Dendritic cell treated with granulocyte-macrophage colony-stimulating factor and Interleukin-4, amounts not matched to agents 40 ng/mL and 50 ng/mL, for 4 days (primary cell): ENCODE measurements around the gene ST8SIA4.

ENCODE experiments used
- H3K27ac Mint-ChIP-seq: one replicate; pipeline ENCODE4 v1.8.0; 2022; ENCODE audit warnings: mild to moderate bottlenecking, mixed read lengths
- H3K27me3 Mint-ChIP-seq: one replicate; pipeline ENCODE4 v1.8.0; 2022; ENCODE audit warnings: mild to moderate bottlenecking, mixed read lengths
- H3K36me3 Mint-ChIP-seq: one replicate; pipeline ENCODE4 v1.8.0; 2022; ENCODE audit warnings: low read depth, mixed read lengths
- H3K4me1 Mint-ChIP-seq: one replicate; pipeline ENCODE4 v1.8.0; 2022; ENCODE audit warnings: low read depth, mixed read lengths
- H3K4me3 Mint-ChIP-seq: one replicate; pipeline ENCODE4 v1.8.0; 2022; ENCODE audit warnings: mild to moderate bottlenecking, moderate library complexity, mixed read lengths
- H3K9me3 Mint-ChIP-seq: one replicate; pipeline ENCODE4 v1.8.0; 2022; ENCODE audit warnings: mixed read lengths
- intact Hi-C: fragments of 100-400 bp; cut with micrococcal nuclease; formaldehyde crosslinking; loops from one replicate; pipeline ENCODE4 v1.15.0; 2022

ST8SIA4 gene

DNA sequence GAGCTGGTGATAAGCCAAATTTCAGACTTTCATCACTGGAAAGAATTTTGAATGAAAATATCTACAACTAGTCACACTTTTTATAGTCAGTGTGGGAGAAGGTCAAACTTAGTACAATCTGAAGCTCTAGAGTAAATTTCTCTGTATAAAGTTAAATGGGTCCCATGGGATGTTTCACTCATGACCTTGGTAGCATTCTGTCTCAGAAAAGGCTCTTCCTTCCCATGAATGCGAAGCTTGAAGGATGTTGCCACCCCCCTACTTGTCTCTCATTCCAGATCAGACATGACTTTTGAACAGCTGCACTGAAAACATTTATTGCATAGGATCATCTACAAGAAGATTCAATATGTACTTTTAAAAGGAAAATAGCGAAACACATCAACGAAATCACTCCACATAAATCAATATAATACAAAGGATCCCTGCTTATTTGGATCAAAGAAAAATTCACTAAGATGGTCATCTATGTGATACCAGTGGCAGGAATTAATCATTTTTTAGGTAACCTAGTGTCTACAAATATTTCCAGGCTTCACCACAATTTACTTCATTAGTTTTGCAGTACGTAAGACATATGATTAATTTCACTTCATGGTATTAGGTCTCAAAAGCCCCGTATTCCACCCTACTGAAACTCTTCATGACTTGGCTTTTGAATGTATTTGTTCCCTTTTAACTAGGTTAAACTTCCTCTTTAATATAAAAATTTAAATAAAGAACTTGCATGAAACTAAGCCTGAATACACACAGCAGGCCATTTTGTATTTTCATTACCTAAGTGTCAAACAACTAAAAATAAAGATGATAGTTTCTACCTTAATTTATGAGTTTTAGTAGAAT is 4.4 kb downstream of the ST8SIA4 start:
- peak overlapping the region; percentile 99 for H3K27ac Mint-ChIP-seq
- H3K36me3 Mint-ChIP-seq: peaks cover 83% of the 10 kb centered on the region
- intact Hi-C loops: loop anchor here (1.0 to 5.0 kb wide), 2 partner anchors 46 to 70 kb away; no protein-coding TSS in a partner anchor
- H3K4me1 Mint-ChIP-seq: peaks cover 33% of the 10 kb centered on the region
- peak overlapping the region; percentile 72 for H3K4me3 Mint-ChIP-seq
- no peaks in the 10 kb centered on the region for H3K9me3 Mint-ChIP-seq
- H3K27me3 Mint-ChIP-seq: no peaks in the 10 kb centered on the region

DNA sequence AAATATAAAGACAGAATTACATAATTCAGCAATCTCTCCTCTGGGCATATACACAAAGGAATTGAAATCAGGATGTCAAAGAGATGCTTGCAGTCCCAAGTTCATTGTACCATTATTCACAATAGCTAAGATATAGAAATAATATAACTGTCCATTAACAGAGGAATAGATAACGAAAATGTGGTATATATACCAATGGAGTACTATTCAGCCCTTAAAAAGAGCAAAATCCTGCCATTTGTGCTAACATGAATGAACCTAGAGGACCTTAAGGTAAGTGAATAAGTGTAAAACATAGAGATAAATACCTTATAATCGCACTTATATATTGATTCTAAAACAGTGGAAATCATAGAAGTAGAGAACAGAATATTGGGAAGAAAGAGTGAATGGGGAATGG is 7.0 kb downstream of the ST8SIA4 start:
- intact Hi-C loops: loop anchor here (5.0 kb wide), 1 partner anchor 44 kb away; no protein-coding TSS in a partner anchor
- Mint-ChIP-seq H3K27me3 (no peaks in the 10 kb centered on the region), H3K27ac (no peak overlapping the region), H3K36me3 (peaks cover 66% of the 10 kb centered on the region), H3K9me3 (no peaks in the 10 kb centered on the region), H3K4me1 (peaks cover 37% of the 10 kb centered on the region), H3K4me3 (peak overlapping the region; percentile 34)

DNA sequence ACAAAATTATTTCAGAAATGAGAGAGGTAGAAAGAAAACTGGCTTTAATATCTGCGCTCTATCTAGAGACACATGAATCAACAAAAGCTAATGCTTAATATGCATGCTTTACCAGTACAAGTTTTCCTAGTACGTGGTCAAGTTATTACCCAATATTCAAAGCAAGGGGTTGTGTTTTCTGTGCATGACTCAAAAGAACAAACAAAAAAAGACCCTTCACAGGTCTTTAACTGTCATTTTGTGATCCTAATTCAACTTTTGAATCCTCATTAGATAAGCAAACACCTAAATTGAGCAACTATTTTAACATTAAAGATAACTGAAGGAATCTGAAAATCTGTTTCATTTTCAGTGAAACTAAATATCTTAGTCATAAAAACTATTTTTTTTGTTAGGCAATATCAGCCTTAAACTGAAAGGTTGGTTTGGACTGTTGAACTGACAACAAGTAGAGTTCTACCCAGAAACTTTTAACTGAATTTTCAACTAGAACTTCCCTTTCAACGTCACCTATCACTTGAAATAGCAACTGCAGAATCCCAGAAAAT is 12.5 kb downstream of the ST8SIA4 start:
- Mint-ChIP-seq H3K27me3 (no peaks in the 10 kb centered on the region), H3K4me3 (peak overlapping the region; percentile 51), H3K9me3 (no peaks in the 10 kb centered on the region), H3K4me1 (peaks cover 24% of the 10 kb centered on the region), H3K36me3 (peaks cover 49% of the 10 kb centered on the region), H3K27ac (peak overlapping the region; percentile 74)
- intact Hi-C loops: no loop called here

DNA sequence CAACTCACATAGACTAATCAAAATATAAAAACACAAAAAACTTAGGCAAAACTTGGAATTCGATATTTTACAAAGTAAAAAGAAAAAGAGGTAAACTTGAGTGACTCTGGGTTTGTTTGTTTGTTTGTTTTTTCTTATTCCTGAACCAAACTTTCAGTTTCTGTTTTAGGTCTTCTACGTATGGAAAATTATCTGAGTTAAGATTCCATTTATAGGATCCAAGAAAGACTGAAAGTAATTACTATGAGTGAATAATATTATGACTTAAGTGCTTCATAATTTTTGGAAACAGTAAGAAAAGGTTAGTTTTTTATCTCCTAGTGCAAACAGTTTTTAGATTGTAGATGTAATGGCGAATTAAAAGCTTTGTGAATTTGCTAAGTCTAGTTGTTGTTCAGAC is 13.2 kb downstream of the ST8SIA4 start:
- Mint-ChIP-seq H3K27me3 (no peaks in the 10 kb centered on the region), H3K4me3 (peak overlapping the region; percentile 51), H3K4me1 (peaks cover 27% of the 10 kb centered on the region), H3K36me3 (peaks cover 47% of the 10 kb centered on the region), H3K27ac (peak overlapping the region; percentile 74), H3K9me3 (no peaks in the 10 kb centered on the region)
- intact Hi-C loops: loop anchor here (10.0 kb wide), 1 partner anchor 455 kb away; no protein-coding TSS in a partner anchor

DNA sequence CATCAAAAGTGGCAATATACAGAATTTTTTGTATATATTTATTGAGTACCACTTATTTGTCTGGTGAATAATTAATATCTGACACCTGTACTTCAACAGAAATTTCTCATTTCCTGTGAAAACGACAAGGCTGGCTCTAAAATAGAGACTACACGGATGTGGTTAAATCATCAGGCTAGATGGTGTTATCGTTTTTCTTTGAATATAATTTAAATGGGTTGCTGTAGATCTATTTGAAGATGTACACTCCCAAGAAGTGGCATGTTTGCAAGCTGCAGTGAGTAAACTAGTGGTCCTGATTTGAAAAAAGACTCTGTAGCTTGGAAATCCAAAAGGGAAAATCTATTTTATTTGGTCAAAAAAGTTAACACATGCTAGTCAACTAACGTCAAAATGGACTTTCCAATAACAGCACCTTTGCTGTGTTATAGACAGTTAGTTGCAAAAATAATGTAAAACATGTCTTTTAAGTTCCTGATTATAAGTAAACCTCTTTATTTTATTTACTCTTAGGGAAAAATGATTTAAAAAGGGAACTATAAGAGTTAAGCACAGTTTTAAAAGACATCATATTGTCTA is 13.8 kb downstream of the ST8SIA4 start:
- H3K4me3 Mint-ChIP-seq: no peak overlapping the region
- H3K4me1 Mint-ChIP-seq: peaks cover 30% of the 10 kb centered on the region
- H3K27ac Mint-ChIP-seq: peak overlapping the region; percentile 74
- H3K27me3 Mint-ChIP-seq: no peaks in the 10 kb centered on the region
- intact Hi-C loops: loop anchor here (10.0 kb wide), 1 partner anchor 454 kb away; no protein-coding TSS in a partner anchor
- H3K36me3 Mint-ChIP-seq: peaks cover 47% of the 10 kb centered on the region
- peaks cover 3% of the 10 kb centered on the region for H3K9me3 Mint-ChIP-seq

DNA sequence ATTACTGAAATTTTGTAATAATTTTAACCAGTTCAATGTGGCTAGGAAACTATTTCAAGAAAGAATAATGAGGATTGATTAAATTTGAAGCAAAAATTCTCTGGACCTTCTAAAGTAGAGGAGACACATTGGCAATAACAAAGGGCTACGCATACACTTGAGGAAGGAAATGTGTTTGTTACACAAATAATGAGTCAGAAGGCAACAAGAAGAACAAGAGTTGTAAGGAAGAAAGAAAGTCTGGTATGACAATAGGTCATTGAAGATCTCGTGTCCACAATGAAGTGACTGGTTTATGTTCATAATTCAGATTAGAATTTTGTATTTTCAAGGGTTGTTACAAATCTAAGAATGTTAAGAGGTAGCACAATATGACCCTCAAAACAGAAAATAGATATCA is 25.8 kb downstream of the ST8SIA4 start:
- intact Hi-C loops: no loop called here
- Mint-ChIP-seq H3K9me3 (peaks cover 8% of the 10 kb centered on the region), H3K4me1 (peaks cover 40% of the 10 kb centered on the region), H3K36me3 (peaks cover 78% of the 10 kb centered on the region), H3K27ac (peak overlapping the region; percentile 26), H3K4me3 (no peak overlapping the region), H3K27me3 (no peaks in the 10 kb centered on the region)

DNA sequence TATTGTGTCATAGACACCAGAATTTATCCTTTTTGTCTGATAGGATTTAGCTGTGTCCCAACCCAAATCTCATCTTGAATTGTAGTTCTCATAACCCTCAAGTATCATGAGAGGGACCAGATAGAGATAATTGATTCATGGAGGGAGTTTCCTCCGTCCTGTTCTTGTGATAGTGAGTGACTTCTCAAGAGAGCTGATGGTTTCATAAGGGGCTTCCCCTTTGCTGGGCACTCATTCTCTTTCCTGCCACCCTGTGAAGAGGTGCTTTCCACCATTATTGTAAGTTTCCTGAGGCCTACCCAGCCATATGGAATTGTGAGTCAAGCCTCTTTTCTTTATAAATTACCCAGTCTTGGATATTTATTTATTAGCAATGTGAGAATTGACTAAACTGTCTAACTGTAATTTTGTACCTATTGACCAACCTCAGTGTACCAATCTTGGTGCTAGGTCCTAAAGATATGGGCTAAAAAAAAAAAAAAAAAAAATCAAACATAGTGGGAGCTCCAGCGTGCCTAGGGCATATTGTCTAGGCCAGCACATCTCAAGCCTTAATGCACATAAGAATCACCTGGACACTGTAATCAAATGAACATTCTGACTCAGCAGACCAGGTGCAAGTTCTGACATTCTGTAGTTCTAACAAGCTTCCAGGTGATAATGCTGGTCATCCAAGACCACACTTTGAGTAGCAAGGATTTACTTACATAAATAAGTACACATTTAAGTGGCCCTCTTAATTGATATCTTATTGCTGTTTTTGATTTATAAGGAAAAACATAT is 30.5 kb downstream of the ST8SIA4 start:
- Mint-ChIP-seq H3K27ac (peak overlapping the region; percentile 43), H3K27me3 (no peaks in the 10 kb centered on the region), H3K4me3 (no peak overlapping the region), H3K9me3 (no peaks in the 10 kb centered on the region), H3K4me1 (peaks cover 31% of the 10 kb centered on the region), H3K36me3 (peaks cover 60% of the 10 kb centered on the region)
- intact Hi-C loops: no loop called here

DNA sequence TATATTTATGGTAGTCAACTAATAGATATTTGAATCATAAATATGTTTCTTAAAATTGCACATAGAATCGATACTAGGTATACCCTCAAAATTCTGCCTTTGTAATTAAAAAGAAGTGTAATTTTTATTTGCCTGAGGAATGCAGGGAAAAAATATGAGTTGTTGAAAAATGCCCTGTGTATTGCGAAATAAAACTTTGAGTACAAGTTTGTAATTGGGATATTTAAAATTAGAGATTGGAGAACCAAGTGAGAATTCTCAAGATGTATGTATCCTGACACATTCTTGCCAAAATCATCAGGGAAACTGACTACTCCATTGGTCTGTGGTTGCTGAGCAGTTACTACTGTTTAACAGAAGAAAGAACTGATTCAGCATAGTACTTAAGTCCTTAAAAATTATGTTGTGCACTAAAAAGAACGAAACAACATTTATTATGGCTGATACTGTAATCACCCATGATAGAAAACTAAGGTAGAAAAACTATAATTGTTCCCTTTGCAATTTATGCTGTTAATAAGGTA is 36.0 kb downstream of the ST8SIA4 start:
- H3K4me1 Mint-ChIP-seq: peaks cover 15% of the 10 kb centered on the region
- no peak overlapping the region for H3K27ac Mint-ChIP-seq
- H3K36me3 Mint-ChIP-seq: peaks cover 69% of the 10 kb centered on the region
- intact Hi-C loops: no loop called here
- H3K27me3 Mint-ChIP-seq: no peaks in the 10 kb centered on the region
- no peaks in the 10 kb centered on the region for H3K9me3 Mint-ChIP-seq
- no peak overlapping the region for H3K4me3 Mint-ChIP-seq

DNA sequence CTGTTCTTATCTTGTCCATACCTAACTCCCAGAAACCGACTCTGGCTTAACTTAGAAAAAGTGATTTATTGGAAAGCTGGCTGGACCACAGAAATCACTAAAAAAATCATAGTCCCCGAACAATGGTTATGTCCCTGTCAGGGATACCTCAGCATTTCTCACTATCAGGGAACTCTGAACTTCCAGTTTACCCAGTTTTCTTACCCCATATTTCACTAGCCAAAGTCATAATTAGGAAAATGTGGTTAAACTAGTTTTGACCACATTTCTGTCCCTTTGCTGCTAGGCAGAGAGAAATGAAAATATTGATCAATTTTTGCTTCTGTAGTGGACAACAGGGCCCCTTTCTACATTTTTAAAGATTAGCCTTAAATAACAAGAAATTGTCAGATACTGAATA is 38.2 kb downstream of the ST8SIA4 start:
- intact Hi-C loops: no loop called here
- peak overlapping the region; percentile 54 for H3K27ac Mint-ChIP-seq
- H3K4me1 Mint-ChIP-seq: peaks cover 26% of the 10 kb centered on the region
- peaks cover 81% of the 10 kb centered on the region for H3K36me3 Mint-ChIP-seq
- H3K9me3 Mint-ChIP-seq: no peaks in the 10 kb centered on the region
- H3K4me3 Mint-ChIP-seq: no peak overlapping the region
- no peaks in the 10 kb centered on the region for H3K27me3 Mint-ChIP-seq

DNA sequence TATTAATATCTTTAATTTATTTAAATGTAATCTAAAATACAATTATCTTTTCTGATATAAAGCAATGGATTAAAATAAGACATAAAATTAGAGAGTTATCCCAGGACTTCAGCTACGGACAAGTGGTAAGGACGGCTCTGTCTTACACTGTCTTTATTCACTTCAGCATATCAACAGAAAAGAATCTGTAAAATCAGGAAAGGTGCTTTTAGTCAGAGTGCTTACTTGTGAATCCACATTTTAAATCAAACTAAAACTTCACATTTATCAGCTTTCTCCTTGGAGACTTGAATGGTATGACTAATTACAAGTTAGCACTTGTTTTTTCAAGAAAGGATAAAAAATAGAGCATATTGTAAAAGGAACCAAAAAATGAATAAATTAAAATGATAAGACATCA is 39.3 kb downstream of the ST8SIA4 start:
- no peak overlapping the region for H3K27ac Mint-ChIP-seq
- no peak overlapping the region for H3K4me3 Mint-ChIP-seq
- peaks cover 80% of the 10 kb centered on the region for H3K36me3 Mint-ChIP-seq
- peaks cover 27% of the 10 kb centered on the region for H3K4me1 Mint-ChIP-seq
- intact Hi-C loops: no loop called here
- no peaks in the 10 kb centered on the region for H3K27me3 Mint-ChIP-seq
- no peaks in the 10 kb centered on the region for H3K9me3 Mint-ChIP-seq

DNA sequence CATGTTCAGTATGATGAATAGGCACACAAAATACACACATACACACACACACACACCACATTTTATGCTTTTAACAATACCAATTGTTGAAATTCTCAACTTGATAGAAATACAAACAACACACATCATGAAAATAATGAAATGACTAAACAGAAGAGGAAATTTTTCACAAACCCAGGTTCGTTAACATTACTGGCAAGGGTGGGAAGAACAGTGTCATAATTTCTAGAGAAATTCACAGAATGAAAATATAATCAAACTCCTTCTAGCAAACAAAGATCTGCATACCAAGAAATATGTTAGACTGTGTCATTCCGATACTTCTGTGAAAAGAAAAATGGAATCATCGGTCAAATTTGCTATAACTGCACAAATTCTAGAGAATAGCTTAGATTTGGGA is 41.9 kb downstream of the ST8SIA4 start:
- Mint-ChIP-seq H3K4me3 (peak overlapping the region; percentile 39), H3K27ac (peak overlapping the region; percentile 83), H3K36me3 (peaks cover 76% of the 10 kb centered on the region), H3K4me1 (peaks cover 30% of the 10 kb centered on the region), H3K27me3 (no peaks in the 10 kb centered on the region), H3K9me3 (no peaks in the 10 kb centered on the region)
- intact Hi-C loops: no loop called here

DNA sequence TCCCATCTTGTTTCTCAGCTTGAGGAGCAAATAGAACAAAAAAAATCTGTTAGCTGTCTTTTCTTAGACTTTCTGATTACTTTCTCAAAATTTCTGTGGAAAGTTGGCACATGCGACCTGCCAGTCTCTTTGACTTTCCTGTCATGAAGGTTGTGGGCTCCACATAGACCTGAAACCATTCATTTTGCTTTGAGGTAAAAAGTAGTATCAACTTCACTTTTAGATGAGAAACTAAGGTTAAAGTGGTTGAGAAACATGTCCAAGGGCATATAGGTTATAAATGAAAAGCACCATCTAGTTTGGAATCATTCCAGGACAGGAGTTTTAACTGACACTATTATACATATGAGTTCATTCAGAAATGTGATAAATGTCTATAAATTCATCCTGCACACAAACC is 42.7 kb downstream of the ST8SIA4 start:
- H3K9me3 Mint-ChIP-seq: no peaks in the 10 kb centered on the region
- H3K36me3 Mint-ChIP-seq: peaks cover 77% of the 10 kb centered on the region
- no peaks in the 10 kb centered on the region for H3K27me3 Mint-ChIP-seq
- no peak overlapping the region for H3K4me3 Mint-ChIP-seq
- intact Hi-C loops: no loop called here
- peaks cover 33% of the 10 kb centered on the region for H3K4me1 Mint-ChIP-seq
- peak overlapping the region; percentile 83 for H3K27ac Mint-ChIP-seq

DNA sequence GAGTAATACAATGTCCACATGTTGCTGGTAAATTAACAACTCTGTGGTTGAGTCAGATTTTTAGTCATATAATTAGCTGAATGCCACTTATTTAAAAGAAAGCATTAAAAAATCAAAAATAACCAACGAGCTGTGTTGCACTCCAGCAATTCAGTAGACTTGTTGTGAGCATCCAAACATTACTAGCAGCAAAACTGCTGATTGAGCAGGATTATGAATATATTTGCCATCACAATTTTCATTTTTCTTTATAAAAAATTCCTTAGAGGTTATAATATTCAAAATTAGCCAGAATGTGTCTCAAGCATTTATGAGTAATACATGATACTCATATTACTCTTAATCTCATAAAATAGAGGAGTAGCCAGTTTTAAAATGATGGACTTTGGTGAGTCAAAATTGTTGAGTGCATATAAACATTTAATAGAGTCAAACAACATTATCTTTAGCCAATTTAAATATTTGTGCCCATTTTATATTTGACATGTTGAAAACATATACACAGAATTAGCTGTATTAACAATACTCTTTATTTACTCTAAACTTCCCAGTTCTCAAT is 44.0 kb downstream of the ST8SIA4 start:
- Mint-ChIP-seq H3K9me3 (no peaks in the 10 kb centered on the region), H3K4me1 (peaks cover 41% of the 10 kb centered on the region), H3K36me3 (peaks cover 77% of the 10 kb centered on the region), H3K4me3 (no peak overlapping the region), H3K27me3 (no peaks in the 10 kb centered on the region), H3K27ac (peak overlapping the region; percentile 56)
- intact Hi-C loops: no loop called here
